Measurements from ENCODE around the gene BMI1.

DNA sequence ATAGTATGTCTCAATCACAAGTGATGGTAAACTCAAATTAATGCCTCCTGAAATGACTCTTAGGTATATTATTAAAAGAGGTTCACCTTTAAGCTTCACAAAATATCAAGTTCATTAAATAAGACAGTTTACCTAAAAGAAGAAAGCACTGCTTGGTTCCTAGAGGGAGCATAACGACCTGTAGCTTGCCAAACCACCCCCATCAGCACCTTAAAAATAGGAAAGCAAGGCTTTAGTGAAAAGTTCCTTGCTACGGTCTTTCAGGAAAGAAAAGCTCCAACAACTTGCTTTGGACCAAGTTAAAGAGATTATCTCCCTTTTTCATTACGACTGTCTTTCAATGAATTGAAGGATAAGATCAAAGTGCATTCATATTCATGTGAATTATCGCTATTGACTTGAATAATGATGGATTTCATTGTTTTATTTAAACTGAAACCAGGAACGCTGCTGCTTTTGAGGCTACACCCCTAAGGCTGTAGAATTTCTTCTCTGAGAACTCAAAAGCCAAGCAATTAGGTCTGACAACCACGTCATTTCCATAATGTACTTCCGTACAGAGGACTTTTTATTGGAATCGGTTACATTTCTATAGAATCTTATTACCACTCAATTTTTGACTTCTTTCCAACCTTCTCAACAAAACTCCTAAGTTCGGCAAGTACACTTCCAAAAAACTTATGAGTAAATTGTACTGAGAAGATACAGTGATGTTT, 17.4 kb downstream of the BMI1 start:
- TF ChIP-seq, protein P1, sequence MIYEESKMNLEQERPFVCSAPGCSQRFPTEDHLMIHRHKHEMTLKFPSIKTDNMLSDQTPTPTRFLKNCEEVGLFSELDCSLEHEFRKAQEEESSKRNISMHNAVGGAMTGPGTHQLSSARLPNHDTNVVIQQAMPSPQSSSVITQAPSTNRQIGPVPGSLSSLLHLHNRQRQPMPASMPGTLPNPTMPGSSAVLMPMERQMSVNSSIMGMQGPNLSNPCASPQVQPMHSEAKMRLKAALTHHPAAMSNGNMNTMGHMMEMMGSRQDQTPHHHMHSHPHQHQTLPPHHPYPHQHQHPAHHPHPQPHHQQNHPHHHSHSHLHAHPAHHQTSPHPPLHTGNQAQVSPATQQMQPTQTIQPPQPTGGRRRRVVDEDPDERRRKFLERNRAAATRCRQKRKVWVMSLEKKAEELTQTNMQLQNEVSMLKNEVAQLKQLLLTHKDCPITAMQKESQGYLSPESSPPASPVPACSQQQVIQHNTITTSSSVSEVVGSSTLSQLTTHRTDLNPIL (CRISPR knock-in tag; IDR thresholded peaks at IDR 0.05; ENCODE audit: low read depth) = no peak
- no peak for TF ChIP-seq RARB (CRISPR knock-in tag; IDR thresholded peaks at IDR 0.05)
- TF ChIP-seq, protein P2, sequence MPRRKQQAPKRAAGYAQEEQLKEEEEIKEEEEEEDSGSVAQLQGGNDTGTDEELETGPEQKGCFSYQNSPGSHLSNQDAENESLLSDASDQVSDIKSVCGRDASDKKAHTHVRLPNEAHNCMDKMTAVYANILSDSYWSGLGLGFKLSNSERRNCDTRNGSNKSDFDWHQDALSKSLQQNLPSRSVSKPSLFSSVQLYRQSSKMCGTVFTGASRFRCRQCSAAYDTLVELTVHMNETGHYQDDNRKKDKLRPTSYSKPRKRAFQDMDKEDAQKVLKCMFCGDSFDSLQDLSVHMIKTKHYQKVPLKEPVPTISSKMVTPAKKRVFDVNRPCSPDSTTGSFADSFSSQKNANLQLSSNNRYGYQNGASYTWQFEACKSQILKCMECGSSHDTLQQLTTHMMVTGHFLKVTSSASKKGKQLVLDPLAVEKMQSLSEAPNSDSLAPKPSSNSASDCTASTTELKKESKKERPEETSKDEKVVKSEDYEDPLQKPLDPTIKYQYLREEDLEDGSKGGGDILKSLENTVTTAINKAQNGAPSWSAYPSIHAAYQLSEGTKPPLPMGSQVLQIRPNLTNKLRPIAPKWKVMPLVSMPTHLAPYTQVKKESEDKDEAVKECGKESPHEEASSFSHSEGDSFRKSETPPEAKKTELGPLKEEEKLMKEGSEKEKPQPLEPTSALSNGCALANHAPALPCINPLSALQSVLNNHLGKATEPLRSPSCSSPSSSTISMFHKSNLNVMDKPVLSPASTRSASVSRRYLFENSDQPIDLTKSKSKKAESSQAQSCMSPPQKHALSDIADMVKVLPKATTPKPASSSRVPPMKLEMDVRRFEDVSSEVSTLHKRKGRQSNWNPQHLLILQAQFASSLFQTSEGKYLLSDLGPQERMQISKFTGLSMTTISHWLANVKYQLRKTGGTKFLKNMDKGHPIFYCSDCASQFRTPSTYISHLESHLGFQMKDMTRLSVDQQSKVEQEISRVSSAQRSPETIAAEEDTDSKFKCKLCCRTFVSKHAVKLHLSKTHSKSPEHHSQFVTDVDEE (CRISPR knock-in tag; IDR thresholded peaks at IDR 0.05) = no peak
- TF ChIP-seq ZFP3 (CRISPR knock-in tag; IDR thresholded peaks at IDR 0.05) = no peak
- no peak for TF ChIP-seq ZNF8 (CRISPR knock-in tag; IDR thresholded peaks at IDR 0.05)
- TF ChIP-seq, protein P3, sequence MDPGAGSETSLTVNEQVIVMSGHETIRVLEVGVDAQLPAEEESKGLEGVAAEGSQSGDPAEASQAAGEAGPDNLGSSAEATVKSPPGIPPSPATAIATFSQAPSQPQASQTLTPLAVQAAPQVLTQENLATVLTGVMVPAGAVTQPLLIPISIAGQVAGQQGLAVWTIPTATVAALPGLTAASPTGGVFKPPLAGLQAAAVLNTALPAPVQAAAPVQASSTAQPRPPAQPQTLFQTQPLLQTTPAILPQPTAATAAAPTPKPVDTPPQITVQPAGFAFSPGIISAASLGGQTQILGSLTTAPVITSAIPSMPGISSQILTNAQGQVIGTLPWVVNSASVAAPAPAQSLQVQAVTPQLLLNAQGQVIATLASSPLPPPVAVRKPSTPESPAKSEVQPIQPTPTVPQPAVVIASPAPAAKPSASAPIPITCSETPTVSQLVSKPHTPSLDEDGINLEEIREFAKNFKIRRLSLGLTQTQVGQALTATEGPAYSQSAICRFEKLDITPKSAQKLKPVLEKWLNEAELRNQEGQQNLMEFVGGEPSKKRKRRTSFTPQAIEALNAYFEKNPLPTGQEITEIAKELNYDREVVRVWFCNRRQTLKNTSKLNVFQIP (CRISPR knock-in tag; IDR thresholded peaks at IDR 0.05; ENCODE audit: borderline replicate concordance, low read depth) = no peak
- no peak for TF ChIP-seq TCF4 (CRISPR knock-in tag; IDR thresholded peaks at IDR 0.05; ENCODE audit: borderline replicate concordance)
- TF ChIP-seq ZNF70 (CRISPR knock-in tag; IDR thresholded peaks at IDR 0.05) = no peak
